HL-60/S4 treated with retinoic acid at 250 ng/mL for 4 days and 3 days (cell line): ENCODE data around the gene KCNK7.

Source experiments
- in situ Hi-C: fragments of 300-500 bp; cut with MboI; formaldehyde crosslinking; loops from 2 replicates; pipeline ENCODE4 v1.7.0; 2022; ENCODE audit warnings: low sequenced_read_pairs

Gene KCNK7

GRCh38 chr11:65558930-65559509 lies 36.6 kb downstream of the KCNK7 start:
- in situ Hi-C loops = no loop called here

DNA sequence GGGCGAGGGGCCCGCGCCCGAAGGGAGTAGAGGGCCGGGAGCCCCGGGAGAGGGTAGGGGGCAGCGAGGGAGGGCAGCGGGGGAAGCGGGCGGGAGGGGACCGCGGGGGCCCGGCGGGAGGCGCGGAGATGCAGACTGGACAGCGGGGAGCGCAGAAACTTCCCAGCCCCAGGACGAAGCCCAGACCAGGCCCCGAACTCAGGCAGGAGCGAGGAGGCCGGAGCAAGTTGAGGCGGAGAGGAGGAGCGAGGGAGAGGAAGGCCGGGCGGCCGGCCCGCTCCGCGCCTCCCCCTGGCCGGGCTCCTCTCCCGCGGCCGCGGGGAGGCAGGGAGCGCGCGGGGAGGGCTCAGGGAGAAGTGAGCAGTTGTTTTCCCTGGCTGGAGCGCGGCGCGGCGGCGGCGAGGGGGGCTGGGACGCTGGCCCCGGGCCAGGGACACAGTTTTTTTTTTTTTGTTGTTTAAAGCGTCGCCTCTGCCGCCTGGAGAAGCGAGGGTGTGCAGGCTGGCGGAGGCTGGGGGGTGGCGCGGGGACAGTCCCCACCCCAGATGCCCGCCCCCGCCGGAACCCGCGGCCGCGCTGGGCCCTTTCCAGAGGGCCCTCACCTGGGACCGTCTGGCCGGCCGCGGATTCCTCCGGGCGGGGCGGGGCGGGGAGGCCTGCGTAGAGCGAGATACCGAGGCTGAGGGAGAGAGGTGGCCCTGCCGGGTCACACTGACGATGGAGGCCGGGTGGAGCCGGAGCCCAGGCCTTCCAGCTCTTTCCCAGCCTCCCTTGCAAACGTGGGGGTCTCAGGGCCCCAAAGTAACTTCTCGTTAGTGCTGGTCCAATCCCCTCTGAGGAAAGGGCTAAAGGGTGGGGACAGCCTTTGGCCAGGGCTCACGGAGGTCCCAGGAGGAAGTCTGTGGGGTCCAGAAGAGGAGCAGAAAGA lies 37.3 kb downstream of the KCNK7 start, which contains the start of gene LTBP3:
TSS of gene LTBP3 (minus strand) at position 358 of the 928 bp plus-strand sequence. CDS start 400 bp downstream, outside the sequence.
- in situ Hi-C loops = no loop called here

DNA sequence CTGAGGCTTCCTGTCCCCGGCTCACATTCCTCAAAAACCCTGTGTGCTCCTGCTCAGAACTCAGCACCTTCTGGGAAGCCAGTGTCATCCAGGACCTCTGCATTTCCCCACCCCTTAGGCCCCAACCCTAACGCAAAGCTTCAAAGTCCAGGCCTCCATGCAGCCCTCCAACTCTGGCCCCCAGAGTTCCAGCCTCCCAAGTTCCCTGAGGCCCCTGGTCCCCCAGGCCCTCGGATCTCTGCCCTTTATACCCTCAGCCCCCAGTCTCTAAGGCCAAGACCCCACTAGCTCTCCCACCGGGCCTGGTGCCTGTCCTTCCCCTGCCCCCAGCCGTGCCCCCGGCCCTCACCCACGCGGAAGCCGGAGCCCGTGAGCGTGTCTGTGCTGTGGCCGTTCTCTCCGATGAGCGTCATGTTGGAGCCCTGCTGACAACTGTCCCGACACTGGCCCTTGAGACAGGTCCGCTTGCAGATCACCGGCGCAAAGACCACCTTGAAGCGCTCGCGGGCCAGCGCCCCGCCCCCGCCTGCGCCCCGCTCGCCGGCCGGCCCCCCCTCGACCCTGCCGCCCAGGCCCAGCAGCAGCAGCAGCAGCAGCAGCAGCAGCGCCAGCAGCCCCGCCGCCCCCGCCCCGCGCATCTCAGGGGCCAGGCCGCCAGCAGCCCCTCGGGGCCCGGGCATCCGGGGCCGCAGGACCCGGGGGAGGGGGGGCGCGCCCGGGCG lies 38.2 kb downstream of the KCNK7 start:
- in situ Hi-C loops = no loop called here

DNA sequence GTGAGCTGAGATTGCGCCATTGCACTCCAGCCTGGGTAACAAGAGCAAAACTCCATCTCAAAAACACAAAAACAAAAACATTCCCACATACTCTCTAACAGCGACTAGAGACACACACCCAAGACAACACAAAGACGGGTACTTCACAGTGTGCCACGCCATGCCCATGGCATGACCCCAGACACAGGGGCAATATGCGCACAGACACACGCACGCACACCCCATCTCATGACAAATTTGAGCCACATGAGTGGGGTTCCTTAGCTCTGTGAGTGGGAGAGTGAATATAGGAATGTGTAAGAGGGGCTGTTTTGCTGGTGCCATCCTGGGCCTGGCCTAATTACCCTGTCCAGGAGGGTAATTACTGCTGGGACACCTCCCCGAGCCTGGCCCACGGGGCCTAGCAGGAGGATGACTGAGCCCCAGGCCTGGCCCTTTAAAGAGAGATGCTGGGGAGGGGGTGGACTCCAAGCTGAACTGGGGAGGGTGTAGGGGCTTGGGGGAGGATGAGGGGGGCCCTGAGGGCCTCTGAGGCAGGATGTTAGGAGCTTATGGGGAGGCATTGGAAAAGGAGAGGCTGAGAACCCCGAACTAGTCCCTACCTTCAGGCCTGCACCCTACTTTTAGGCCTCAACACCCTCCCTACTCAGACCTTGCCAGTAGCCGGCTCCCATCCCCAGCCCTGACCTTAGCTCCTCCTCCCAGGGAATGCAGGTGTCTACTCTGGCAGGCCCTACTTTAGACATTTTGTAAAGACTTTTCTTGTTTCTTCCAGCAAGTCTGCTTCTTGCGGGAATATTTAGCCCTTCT lies 38.9 kb downstream of the KCNK7 start:
- in situ Hi-C loops = no loop called here

GRCh38 chr11:65555693-65556231 lies 39.8 kb downstream of the KCNK7 start:
- in situ Hi-C loops = no loop called here

GRCh38 chr11:65554842-65555430 lies 40.7 kb downstream of the KCNK7 start:
- in situ Hi-C loops = no loop called here

- in situ Hi-C loops = no loop called here
Measured at GRCh38 chr11:65554057-65554818, 41.4 kb downstream of the KCNK7 start.

GRCh38 chr11:65553301-65554001 lies 42.1 kb downstream of the KCNK7 start:
- in situ Hi-C loops = no loop called here

GRCh38 chr11:65552388-65552951 lies 43.1 kb downstream of the KCNK7 start:
- in situ Hi-C loops = no loop called here

GRCh38 chr11:65551572-65552387 lies 43.8 kb downstream of the KCNK7 start:
- in situ Hi-C loops = no loop called here

GRCh38 chr11:65549096-65549495 lies 46.5 kb downstream of the KCNK7 start:
- in situ Hi-C loops = no loop called here

GRCh38 chr11:65548395-65548794 lies 47.2 kb downstream of the KCNK7 start:
- in situ Hi-C loops = no loop called here

DNA sequence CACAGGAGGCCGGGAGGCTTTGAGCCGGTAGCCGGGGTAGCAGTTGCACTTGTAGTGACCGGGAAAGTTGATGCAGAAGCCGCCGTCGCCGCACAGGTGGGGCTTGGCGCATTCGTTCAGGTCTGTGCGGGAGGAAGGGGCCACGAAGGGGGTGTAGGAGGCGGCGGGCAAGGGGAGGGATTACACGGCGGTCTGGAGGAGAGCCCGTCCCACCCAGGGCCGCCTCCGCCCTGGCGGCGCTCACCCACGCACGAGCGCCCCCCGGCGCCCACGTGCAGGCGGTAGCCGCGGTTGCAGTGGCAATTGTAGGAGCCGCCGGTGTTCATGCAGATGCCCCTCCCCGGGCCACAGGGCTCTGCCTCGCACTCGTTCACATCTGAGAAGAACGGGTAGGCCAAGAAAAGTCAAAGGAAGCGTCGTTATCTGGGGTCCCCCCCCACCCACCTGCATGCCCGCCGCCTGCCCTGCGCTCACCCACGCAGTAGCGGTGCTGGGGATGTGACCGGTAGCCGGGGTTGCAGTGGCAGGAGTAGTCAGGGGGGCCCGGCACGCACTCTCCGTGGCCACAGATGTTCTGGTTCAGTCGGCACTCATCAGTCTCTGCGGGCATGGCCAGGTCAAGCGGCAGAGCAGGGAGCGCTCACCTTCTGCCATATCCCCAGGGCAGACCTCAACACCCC lies 48.0 kb downstream of the KCNK7 start:
- in situ Hi-C loops = no loop called here

GRCh38 chr11:65546217-65546958 lies 49.2 kb downstream of the KCNK7 start:
- in situ Hi-C loops = no loop called here

- in situ Hi-C loops = no loop called here
Measured at GRCh38 chr11:65545853-65546216, 49.8 kb downstream of the KCNK7 start.
